ENCODE results near the gene SIM1.

SIM1 gene

DNA sequence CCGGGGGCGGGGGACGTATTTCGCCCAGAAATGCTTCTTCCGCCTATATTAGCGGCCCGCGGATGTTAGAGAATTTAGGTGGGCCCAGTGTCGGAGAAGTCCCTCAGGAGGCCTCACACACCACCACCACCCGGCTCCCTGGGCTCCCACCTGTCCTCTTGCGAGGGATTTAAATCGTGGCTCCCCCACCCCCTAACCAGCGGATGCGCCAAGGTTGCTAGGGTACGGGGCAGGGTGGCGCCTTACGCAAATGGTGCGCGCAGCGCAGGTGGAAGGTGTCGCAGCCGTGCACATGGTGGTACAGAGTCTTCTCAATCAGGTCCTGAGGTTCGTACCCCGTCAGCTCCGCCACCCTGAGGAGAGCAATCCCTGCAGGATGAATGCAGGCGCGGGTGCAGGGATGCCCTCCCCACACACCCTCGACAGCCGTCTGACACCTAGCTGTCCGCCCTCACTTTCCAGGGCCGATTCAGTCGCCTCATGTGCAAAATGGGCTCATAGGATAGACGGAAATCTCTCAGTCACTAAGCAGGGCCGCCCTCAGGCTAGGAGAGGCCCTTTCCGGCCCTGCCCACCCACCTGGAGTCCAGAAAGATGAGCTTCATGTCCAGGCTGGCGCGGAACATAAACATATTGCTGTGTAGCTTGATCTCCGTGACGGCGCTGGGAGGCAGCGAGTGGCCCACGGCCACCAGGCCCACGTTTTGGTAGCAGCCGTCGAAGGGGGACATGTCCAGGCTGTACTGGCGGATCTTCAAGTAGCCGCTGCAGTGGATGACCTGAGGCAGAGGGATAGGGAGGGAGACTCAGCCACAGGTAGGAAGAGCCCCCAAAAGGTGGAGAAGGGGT, 16.6 kb downstream of the SIM1 start:
- peaks cover 33% of the 10 kb centered on the region for H3K27me3 ChIP-seq (ENCODE audit: insufficient read depth, poor library complexity, severe bottlenecking)
- no peak for TF ChIP-seq GABPA (IDR thresholded peaks at IDR 0.05; ENCODE audit: low read depth)
- no peak for TF ChIP-seq CTCF (IDR thresholded peaks at IDR 0.05; ENCODE audit: insufficient read depth, low read length)
- no peak for TF ChIP-seq POLR2AphosphoS5 (IDR thresholded peaks at IDR 0.05; ENCODE audit: low read depth)
- no peak for TF ChIP-seq SPI1 (IDR thresholded peaks at IDR 0.05; ENCODE audit: borderline replicate concordance, low read depth)
- TF ChIP-seq, protein P1, sequence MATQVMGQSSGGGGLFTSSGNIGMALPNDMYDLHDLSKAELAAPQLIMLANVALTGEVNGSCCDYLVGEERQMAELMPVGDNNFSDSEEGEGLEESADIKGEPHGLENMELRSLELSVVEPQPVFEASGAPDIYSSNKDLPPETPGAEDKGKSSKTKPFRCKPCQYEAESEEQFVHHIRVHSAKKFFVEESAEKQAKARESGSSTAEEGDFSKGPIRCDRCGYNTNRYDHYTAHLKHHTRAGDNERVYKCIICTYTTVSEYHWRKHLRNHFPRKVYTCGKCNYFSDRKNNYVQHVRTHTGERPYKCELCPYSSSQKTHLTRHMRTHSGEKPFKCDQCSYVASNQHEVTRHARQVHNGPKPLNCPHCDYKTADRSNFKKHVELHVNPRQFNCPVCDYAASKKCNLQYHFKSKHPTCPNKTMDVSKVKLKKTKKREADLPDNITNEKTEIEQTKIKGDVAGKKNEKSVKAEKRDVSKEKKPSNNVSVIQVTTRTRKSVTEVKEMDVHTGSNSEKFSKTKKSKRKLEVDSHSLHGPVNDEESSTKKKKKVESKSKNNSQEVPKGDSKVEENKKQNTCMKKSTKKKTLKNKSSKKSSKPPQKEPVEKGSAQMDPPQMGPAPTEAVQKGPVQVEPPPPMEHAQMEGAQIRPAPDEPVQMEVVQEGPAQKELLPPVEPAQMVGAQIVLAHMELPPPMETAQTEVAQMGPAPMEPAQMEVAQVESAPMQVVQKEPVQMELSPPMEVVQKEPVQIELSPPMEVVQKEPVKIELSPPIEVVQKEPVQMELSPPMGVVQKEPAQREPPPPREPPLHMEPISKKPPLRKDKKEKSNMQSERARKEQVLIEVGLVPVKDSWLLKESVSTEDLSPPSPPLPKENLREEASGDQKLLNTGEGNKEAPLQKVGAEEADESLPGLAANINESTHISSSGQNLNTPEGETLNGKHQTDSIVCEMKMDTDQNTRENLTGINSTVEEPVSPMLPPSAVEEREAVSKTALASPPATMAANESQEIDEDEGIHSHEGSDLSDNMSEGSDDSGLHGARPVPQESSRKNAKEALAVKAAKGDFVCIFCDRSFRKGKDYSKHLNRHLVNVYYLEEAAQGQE (IDR thresholded peaks at IDR 0.05; ENCODE audit: insufficient replicate concordance, low read depth) = no peak
- H3K4me3 ChIP-seq (replicated peaks; ENCODE audit: insufficient read depth, low read length) = no peak overlapping the region
- DNase-seq (ENCODE audit: low read depth in 1 of 2, low spot score in 1 of 2) = no peak
- H3K27ac ChIP-seq (replicated peaks) = no peak overlapping the region

- Histone ChIP-seq H3K4me3 (replicated peaks; ENCODE audit: insufficient read depth, low read length) (no peak overlapping the region), H3K27ac (replicated peaks) (no peak overlapping the region), H3K27me3 (ENCODE audit: insufficient read depth, poor library complexity, severe bottlenecking) (peaks cover 33% of the 10 kb centered on the region)
- no peak for TF ChIP-seq GABPA (IDR thresholded peaks at IDR 0.05; ENCODE audit: low read depth)
- TF ChIP-seq, protein P1 (IDR thresholded peaks at IDR 0.05; ENCODE audit: insufficient replicate concordance, low read depth) = no peak
- no peak for TF ChIP-seq POLR2AphosphoS5 (IDR thresholded peaks at IDR 0.05; ENCODE audit: low read depth)
- TF ChIP-seq SPI1 (IDR thresholded peaks at IDR 0.05; ENCODE audit: borderline replicate concordance, low read depth) = no peak
- TF ChIP-seq CTCF (IDR thresholded peaks at IDR 0.05; ENCODE audit: insufficient read depth, low read length) = no peak
- no peak for DNase-seq (ENCODE audit: low read depth in 1 of 2, low spot score in 1 of 2)
Observed at GRCh38 chr6:100447081-100447899, 17.4 kb downstream of the SIM1 start.

DNA sequence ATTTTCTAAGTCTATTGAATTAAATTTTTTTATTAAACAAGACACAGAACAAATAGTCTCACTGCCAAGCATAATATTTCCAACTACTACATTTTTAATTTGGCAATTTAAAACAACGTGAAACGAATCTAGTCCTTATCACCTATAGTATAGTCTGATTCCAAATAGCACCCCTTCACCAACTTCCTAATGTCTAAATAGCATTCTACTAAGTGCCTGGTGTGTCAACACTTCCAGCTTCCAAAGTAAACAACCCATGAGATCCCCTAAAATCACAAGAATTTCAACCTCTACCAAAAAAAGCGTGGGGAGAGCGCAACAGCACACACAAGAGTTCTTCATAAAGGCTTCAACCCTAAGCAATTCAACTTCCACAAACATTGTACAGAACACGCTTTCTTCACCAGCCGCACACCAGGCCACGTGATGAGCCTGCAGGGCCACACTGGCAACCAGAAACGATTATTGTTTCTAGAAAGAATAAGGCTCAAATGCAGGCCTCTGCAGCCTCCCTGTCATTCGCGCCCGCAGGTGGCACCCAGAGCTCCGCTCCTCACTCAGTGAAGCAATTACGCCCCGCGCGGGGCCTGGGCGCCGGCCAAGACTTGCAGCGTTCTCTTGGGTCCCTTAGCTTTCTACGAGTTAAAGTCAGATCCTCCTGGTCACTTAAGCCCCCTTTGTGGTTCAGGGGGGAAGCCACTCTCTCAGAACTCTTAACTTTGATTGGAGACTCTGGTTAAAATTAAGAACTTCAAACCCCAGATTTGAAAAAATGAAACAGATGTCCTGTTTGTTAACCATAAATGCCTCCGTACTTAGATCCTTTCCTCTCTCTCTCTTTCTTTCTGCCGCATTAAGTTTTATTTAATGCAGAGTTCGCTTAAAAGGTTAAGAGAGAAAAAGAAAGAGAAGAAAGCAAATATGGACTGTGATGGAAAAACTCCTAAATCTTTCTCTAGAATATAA, 18.3 kb downstream of the SIM1 start:
- no peak overlapping the region for H3K4me3 ChIP-seq (replicated peaks; ENCODE audit: insufficient read depth, low read length)
- peaks cover 28% of the 10 kb centered on the region for H3K27me3 ChIP-seq (ENCODE audit: insufficient read depth, poor library complexity, severe bottlenecking)
- H3K27ac ChIP-seq (replicated peaks) = no peak overlapping the region
- DNase-seq (ENCODE audit: low read depth in 1 of 2, low spot score in 1 of 2) = no peak
- TF ChIP-seq GABPA (IDR thresholded peaks at IDR 0.05; ENCODE audit: low read depth) (no peak), POLR2AphosphoS5 (IDR thresholded peaks at IDR 0.05; ENCODE audit: low read depth) (no peak), CTCF (IDR thresholded peaks at IDR 0.05; ENCODE audit: insufficient read depth, low read length) (no peak), SPI1 (IDR thresholded peaks at IDR 0.05; ENCODE audit: borderline replicate concordance, low read depth) (no peak)
- TF ChIP-seq, protein P1 (IDR thresholded peaks at IDR 0.05; ENCODE audit: insufficient replicate concordance, low read depth) = no peak

Data from HL-60 (cell line).